HG03575 (cell line): ENCODE measurements around the gene BLTP3B.

Experiments used
- ATAC-seq: cut with Tn5 transposase; IDR thresholded peaks from one replicate; pipeline ENCODE4 v1.9.1; 2021; ENCODE audit not compliant: unreplicated experiment, insufficient number of reproducible peaks, low FRiP score; ENCODE audit errors: extremely low read depth

Gene BLTP3B

GRCh38 chr12:100166232-100166631 is 23.6 kb upstream of the BLTP3B start:
- ATAC-seq: no peak

GRCh38 chr12:100165356-100165755 is 22.7 kb upstream of the BLTP3B start:
- no peak for ATAC-seq

- no peak for ATAC-seq
Observed at GRCh38 chr12:100164153-100164704, 21.6 kb upstream of the BLTP3B start.

- peak; percentile 99 for ATAC-seq
Observed at GRCh38 chr12:100163416-100164152, 20.9 kb upstream of the BLTP3B start.

- no peak for ATAC-seq
Observed at GRCh38 chr12:100159391-100160104, 16.9 kb upstream of the BLTP3B start.

GRCh38 chr12:100158535-100158934 is 15.9 kb upstream of the BLTP3B start:
- no peak for ATAC-seq

- ATAC-seq: no peak
Observed at GRCh38 chr12:100157427-100157821, 14.8 kb upstream of the BLTP3B start.

GRCh38 chr12:100156731-100157426 is 14.2 kb upstream of the BLTP3B start:
- ATAC-seq: no peak

GRCh38 chr12:100154474-100155247 is 12.0 kb upstream of the BLTP3B start:
- ATAC-seq: no peak

GRCh38 chr12:100153131-100153530 is 10.5 kb upstream of the BLTP3B start:
- no peak for ATAC-seq

- ATAC-seq: no peak
Observed at GRCh38 chr12:100151769-100152168, 9.1 kb upstream of the BLTP3B start.

GRCh38 chr12:100146252-100146651 is 3.6 kb upstream of the BLTP3B start:
- ATAC-seq: no peak

- ATAC-seq: no peak
Observed at GRCh38 chr12:100145643-100146042, 3.0 kb upstream of the BLTP3B start.

GRCh38 chr12:100141998-100142850 is 450 bp downstream of the BLTP3B start:
- no peak for ATAC-seq

- no peak for ATAC-seq
Observed at GRCh38 chr12:100141666-100141997, 1.0 kb downstream of the BLTP3B start.

- ATAC-seq: no peak
Observed at GRCh38 chr12:100138803-100139098, 3.9 kb downstream of the BLTP3B start.

GRCh38 chr12:100138048-100138802 is 4.4 kb downstream of the BLTP3B start:
- ATAC-seq: peak; percentile 25

GRCh38 chr12:100133200-100133599 is 9.5 kb downstream of the BLTP3B start:
- no peak for ATAC-seq
